IPS DF 4.7 (cell line): ENCODE measurements around the gene GGACT.
A peak's percentile ranks its signal among the peaks of the same experiment; 100 is the strongest.

Experiments used
- DNase-seq: peaks from one replicate; pipeline ENCODE4 v3.0.0-alpha.2; 2013; ENCODE audit warnings: low spot score; ENCODE audit errors: extremely low read depth

GGACT gene

DNA sequence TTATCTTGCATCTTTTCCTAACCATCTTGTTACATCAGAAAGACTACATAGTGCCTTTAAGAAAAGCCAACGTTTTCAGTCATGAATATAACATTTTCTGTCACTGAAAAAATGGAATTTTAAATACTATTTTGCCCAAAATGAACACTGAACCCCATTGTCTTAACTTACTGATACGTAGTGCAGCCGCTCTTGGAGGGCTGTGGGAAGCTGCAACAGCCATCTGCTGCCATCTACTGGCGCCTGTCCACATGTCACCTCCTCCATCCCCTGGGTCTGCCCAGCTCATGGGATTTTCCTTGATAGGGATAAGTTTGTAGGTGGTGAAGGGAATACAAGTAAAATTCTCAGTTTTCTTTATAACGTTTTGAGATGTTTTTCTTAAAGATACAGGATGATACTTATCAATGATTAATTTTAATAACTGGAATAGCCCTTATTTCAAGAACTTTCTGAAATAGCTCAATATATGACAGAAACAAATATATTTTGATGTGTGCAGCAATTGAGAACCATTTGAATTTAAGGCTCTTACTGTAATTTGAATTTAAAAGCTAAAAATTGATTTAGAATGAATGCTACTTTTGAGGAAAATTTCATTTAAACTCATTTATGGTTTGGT is 73.7 kb downstream of the GGACT start:
- DNase-seq, result peak; percentile 74

- no peak for DNase-seq
These were observed 74.5 kb downstream of the GGACT start for GRCh38 chr13:100513987-100514670.

- no peak for DNase-seq
These were observed 75.4 kb downstream of the GGACT start for GRCh38 chr13:100513171-100513570.

DNA sequence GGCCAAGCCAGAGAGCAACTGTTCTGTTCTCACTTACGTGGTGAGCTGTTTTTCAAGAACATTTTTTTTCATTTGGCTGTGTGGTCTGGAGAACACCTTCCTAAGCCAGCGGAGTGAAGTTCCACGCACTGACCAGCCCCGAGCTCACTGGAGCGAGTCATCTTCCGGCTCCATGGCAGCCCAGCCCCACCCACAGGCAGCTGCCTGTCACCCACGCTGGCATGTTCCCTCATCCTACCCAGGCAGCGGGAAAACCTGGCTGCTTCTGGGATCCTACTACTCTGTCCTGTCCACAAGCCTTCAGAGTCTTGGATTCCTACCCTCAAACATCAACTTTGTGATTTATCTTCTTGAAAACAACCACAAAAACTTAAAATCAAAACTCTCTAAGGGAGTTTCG is 76.2 kb downstream of the GGACT start:
- no peak for DNase-seq

DNA sequence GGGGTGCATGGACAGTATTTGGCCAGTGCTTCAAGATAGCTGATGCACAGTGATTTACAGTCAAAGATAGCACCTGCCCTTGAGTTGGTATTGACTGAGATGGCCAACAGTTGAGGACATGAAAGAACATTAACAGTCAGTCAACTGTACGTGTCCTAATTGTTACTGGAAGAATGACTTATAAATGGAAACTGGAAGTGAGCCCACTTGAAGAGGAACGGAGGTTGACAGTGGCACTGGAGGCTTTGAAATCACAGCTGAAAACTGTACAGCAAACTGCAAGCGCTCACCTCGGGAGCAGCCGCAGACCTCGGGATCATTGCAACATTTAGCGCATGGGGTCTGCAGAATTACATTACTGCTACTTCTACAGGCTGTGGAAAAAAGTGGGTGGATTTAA is 77.1 kb downstream of the GGACT start:
- DNase-seq, result no peak

GRCh38 chr13:100510208-100510957 is 78.2 kb downstream of the GGACT start:
- peak; percentile 86 for DNase-seq

DNA sequence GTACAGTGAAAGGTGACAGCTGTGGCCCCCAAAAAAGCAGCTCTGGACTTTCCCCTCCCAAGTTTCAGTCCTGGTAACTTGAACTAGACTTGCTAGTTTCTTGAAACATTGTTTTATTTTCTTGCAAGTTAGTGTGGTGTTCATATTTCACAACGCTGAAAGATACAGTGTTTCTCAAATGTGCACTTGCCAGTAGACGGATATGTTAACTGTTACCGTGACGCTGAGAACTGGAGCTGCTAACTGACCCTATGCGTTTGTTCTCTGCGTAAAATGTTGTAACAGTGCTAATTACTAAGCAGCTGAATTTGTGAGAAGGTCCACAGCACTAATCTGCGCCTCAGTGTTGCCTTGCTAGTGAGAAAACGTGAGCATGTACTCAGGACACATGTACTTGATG is 79.6 kb downstream of the GGACT start:
- DNase-seq, result no peak

GRCh38 chr13:100508455-100508854 is 80.1 kb downstream of the GGACT start:
- no peak for DNase-seq

DNA sequence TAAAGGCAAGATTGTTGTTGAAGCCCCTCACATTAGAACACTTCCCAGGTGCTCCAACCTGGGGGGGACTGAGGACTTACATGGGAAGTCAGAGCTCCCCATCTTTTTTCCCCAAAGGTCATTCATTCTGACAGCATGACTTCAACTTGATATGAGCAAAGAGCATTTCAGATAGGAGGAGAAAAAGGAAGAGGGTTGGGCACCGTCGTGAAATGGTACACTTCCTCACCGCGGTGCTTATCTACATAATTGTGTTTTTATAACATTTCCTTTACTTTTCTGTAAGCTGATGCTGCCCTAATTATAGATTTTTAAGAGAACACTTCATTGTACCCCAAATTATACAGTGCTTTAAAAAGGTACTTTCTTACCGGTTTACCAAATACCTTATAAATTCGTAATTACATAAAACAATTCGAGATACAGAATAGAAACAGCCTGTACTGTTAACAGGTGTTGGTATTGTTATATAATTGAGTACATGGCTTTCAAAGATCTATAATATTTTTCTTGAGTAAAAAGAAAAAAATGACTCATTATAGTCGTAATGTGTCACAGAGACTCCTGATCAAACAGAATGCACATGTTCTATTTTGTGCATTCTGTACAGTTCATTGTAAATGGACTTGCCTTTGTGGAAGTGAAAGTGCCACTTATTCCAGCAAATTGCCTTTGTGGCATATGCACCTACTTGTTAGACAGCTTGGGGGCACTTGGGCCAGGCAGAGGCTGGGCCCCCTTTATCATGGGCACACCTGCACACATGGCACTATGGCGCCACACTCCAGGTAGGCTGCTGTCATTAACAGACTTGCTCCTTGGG is 81.8 kb downstream of the GGACT start:
- DNase-seq, result no peak

- DNase-seq, result no peak
These were observed 82.4 kb downstream of the GGACT start for GRCh38 chr13:100506154-100506553.

GRCh38 chr13:100503622-100504021 is 85.0 kb downstream of the GGACT start:
- DNase-seq, result no peak

GRCh38 chr13:100502446-100502845 is 86.1 kb downstream of the GGACT start:
- DNase-seq, result no peak

- DNase-seq, result no peak
These were observed 91.2 kb downstream of the GGACT start for GRCh38 chr13:100497389-100497788.

DNA sequence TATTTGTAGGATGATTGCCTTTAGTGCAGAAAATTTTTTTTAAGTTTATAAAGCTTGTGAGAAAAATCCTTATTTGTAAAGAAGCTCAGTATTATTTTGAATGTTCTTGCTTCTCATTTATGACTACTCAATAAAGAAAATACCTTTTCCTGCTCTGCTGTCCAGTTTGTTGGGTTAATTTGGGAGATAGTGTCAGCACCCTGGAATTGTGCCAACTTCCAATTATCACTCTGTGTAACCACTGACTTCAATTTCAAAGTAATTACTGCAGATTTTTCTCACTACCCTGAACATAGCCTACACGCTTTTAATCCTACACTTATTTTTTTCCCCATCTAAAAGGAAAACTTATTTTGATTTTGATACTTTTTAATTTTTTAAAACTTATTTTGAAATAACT is 93.1 kb downstream of the GGACT start:
- DNase-seq, result no peak

- DNase-seq, result no peak
These were observed 95.2 kb downstream of the GGACT start for GRCh38 chr13:100493418-100493817.

DNA sequence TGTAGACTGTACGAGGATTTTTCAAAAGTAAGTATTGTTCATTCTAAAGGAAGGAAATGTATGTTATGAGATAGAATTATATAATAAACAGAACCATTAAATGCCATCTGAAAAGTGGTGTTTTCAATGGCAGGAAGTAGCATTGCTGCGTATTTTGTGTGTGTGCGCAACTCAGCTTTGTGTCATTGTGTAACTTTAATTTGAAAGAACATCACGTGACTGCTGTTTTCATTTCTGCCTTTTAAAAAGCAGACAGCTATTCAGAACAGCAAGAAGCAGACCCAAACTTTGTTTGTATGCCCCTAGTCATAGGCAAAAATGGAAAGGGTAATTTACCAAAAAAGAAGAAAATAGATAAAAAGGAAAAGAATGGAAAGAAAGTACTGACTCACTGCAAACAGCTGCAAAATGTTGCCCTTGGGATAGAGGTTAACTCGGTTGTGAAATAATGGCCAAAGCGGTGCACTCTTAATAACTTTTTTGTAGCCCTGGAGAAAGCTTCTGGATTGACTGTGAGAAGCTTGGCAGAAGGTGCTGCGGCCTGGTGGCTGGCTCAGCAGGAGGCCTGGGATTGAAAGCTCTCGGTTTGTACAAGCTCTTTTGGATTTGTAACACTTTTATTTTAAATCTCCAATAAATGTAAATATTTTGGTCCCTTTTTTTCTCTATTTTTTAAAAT is 97.3 kb downstream of the GGACT start:
- no peak for DNase-seq

DNA sequence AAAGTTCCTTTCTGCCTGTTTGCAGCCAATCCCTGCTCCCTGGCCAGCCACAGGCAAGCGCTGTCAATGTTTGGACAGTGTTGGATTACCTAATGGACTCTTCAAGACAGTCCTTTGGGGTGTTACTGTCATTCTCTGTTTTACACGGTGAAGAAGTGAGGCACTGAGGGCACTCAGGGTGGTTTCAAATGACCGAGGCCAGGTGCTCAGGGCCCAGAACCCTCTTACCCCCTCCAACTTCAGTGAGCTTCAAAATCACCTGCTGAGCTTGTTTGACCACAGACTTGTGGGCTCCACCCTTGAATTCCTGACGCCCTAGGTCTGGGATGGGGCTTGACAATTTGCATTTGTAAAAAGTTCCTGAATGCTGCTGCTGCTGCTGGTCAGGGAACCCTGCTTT is 97.9 kb downstream of the GGACT start:
- peak; percentile 90 for DNase-seq

- DNase-seq, result no peak
These were observed 103.3 kb downstream of the GGACT start for GRCh38 chr13:100485265-100485664.

DNA sequence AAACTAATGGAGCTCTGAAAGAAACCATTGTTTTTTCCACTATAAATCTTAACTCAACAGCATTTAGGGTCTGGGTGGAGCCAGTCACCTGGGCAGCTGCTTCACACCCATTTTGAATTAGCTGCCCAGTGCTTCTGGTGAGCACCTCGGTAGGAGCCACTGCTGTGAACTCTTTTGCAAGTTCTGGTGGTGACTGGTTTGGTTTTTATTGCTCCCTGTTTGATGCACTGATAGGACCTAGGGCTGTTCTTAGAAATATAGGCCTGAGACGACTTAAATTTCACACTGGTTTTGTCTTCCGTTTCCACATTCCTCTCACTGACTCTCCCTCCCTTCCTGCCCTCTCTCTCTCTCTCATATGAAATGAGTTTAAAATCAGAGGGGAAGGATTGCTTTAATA is 103.9 kb downstream of the GGACT start:
- no peak for DNase-seq

- DNase-seq, result no peak
These were observed 104.7 kb downstream of the GGACT start for GRCh38 chr13:100483841-100484381.

- no peak for DNase-seq
These were observed 105.5 kb downstream of the GGACT start for GRCh38 chr13:100483139-100483538.
